ENCODE results near the gene CAPG. TPM values are rescaled to one million over a fixed set of nuclear protein-coding genes. Genes with fewer than 3 reads are reported as not detected.
A peak's percentile ranks its signal among the peaks of the same experiment; 100 is the strongest.

CAPG gene
- total and polyA plus RNA-seq, 9 of the 15 experiments (the other 6 are each of a cell fraction or from before 2014, with no cell fraction given): 10.6 to 90.4 (median 56.0) TPM

GRCh38 chr2:85418132-85419008 lies 8.2 kb upstream of the CAPG start, which contains the start of gene SH2D6 (continued):
- TF ChIP-seq CBX8 (IDR thresholded peaks at IDR 0.05; ENCODE audit: borderline replicate concordance, extremely low read depth, low read depth, low read length, poor library complexity, severe bottlenecking) (no peak), ZNF511 (CRISPR knock-in tag; IDR thresholded peaks at IDR 0.05) (peak; percentile 98), PHB2 (IDR thresholded peaks at IDR 0.05; ENCODE audit: low read depth) (no peak), ILK (tag; IDR thresholded peaks at IDR 0.05; ENCODE audit: borderline replicate concordance, low read depth) (no peak), ARID1B (IDR thresholded peaks at IDR 0.05) (no peak), NFIX (CRISPR knock-in tag; IDR thresholded peaks at IDR 0.05; ENCODE audit: low read depth) (no peak), SNRNP70 (optimal IDR thresholded peaks at IDR 0.05; ENCODE audit: low read depth, low read length) (no peak), BRF1 (IDR thresholded peaks at IDR 0.05; ENCODE audit: borderline replicate concordance, extremely low read depth, insufficient read length) (no peak), ZNF707 (CRISPR knock-in tag; conservative IDR thresholded peaks at IDR 0.05) (no peak), MAX (CRISPR knock-in tag; IDR thresholded peaks at IDR 0.05) (peak; percentile 98), NFE2 (IDR thresholded peaks at IDR 0.05; ENCODE audit: low read depth) (no peak), ETV6 (IDR thresholded peaks at IDR 0.05; ENCODE audit: borderline replicate concordance in 1 of 2, low read depth in 2 of 2, low read length in 1 of 2) (no peak), ETV6 (CRISPR knock-in tag; IDR thresholded peaks at IDR 0.05; ENCODE audit: borderline replicate concordance) (no peak), ZNF644 (tag; IDR thresholded peaks at IDR 0.05; ENCODE audit: low read depth) (peak; percentile 78), PHF20 (IDR thresholded peaks at IDR 0.05; ENCODE audit: partially characterized antibody) (peak; percentile 69), MIER1 (IDR thresholded peaks at IDR 0.05; ENCODE audit: low read depth) (no peak), PRDM10 (IDR thresholded peaks at IDR 0.05; ENCODE audit: partially characterized antibody) (no peak)
